HEK293 (cell line): Measurements from ENCODE around the gene ABHD17C.

Experiments
- GLI2 ChIP-seq: fragments of 450-650 bp; formaldehyde crosslinking; IDR thresholded peaks from 2 replicates; pipeline ENCODE4; 2017; ENCODE audit warnings: missing biosample characterization, missing genetic modification characterization, low read depth, borderline replicate concordance
- KLF16 ChIP-seq: fragments of 450-650 bp; formaldehyde crosslinking; IDR thresholded peaks from 2 replicates; pipeline ENCODE4 v1.5.1; 2017; ENCODE audit warnings: missing biosample characterization, missing genetic modification characterization
- ZNF223 ChIP-seq: fragments of 450-650 bp; formaldehyde crosslinking; IDR thresholded peaks from 2 replicates; pipeline ENCODE4 v1.5.1; 2016; ENCODE audit warnings: missing biosample characterization, missing genetic modification characterization
- ZNF335 ChIP-seq: fragments of 450-650 bp; formaldehyde crosslinking; conservative IDR thresholded peaks from 2 replicates; pipeline ENCODE4 v1.5.1; 2016; ENCODE audit warnings: missing biosample characterization, missing genetic modification characterization
- ZNF423 ChIP-seq: fragments of 450-650 bp; formaldehyde crosslinking; IDR thresholded peaks from 2 replicates; pipeline ENCODE4 v1.5.1; 2016; ENCODE audit warnings: missing biosample characterization, missing genetic modification characterization
- ZNF843 ChIP-seq: fragments of 450-650 bp; formaldehyde crosslinking; IDR thresholded peaks from 2 replicates; pipeline ENCODE4 v1.5.1; 2016; ENCODE audit warnings: missing biosample characterization, missing genetic modification characterization
- TF ChIP-seq, protein P1 (sequence below): fragments of 450-650 bp; formaldehyde crosslinking; IDR thresholded peaks from 2 replicates; pipeline ENCODE4 v1.5.1; 2016; ENCODE audit warnings: missing biosample characterization, missing genetic modification characterization

DNA sequence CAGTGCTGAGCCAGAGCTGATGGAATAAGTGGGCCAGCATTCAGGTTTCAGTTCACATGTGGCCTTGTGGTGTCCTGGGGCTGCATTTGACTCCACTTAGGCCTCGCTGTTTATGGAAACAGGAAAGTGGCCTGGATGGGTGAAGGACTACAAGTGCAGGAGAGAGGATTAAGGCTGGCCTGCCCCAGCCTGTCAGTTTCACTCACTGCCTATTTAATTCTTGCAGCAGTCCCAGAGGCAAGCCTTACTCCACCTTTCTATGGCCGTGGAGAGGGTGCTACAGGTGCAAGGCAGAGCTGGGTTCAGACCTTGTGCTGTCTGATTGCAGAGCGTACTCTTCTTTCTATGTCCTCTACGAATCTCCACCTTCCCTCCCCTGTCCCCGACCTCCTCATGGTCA, 37.7 kb downstream of the ABHD17C start:
- no peak for TF ChIP-seq ZNF223 (tag by site-specific recombination)
- no peak for TF ChIP-seq ZNF843
- no peak for TF ChIP-seq ZNF423 (tag by site-specific recombination)
- TF ChIP-seq, protein P1, sequence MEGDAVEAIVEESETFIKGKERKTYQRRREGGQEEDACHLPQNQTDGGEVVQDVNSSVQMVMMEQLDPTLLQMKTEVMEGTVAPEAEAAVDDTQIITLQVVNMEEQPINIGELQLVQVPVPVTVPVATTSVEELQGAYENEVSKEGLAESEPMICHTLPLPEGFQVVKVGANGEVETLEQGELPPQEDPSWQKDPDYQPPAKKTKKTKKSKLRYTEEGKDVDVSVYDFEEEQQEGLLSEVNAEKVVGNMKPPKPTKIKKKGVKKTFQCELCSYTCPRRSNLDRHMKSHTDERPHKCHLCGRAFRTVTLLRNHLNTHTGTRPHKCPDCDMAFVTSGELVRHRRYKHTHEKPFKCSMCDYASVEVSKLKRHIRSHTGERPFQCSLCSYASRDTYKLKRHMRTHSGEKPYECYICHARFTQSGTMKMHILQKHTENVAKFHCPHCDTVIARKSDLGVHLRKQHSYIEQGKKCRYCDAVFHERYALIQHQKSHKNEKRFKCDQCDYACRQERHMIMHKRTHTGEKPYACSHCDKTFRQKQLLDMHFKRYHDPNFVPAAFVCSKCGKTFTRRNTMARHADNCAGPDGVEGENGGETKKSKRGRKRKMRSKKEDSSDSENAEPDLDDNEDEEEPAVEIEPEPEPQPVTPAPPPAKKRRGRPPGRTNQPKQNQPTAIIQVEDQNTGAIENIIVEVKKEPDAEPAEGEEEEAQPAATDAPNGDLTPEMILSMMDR (tag by site-specific recombination): no peak
- no peak for TF ChIP-seq GLI2 (tag by site-specific recombination)
- TF ChIP-seq ZNF335 (tag by site-specific recombination): no peak
- no peak for TF ChIP-seq KLF16 (tag by site-specific recombination)
